HFF-Myc (cell line): ENCODE results near the gene ACSBG1.
A peak's percentile ranks its signal among the peaks of the same experiment; 100 is the strongest.

Experiments
- DNase-seq: peaks from one replicate; pipeline ENCODE4 v3.0.0-alpha.2; 2011; ENCODE audit warnings: low read depth; ENCODE audit errors: extremely low read depth
- H3K4me3 ChIP-seq: replicated peaks from 2 replicates; pipeline ENCODE4 v1.5.1; 2011; ENCODE audit warnings: low read depth, mild to moderate bottlenecking, control low read depth, low read length
- CTCF ChIP-seq: IDR thresholded peaks from 2 replicates; pipeline ENCODE4 v1.5.1; 2012; ENCODE audit warnings: mild to moderate bottlenecking, low read depth, low read length, control low read depth; ENCODE audit errors: missing control alignments

Gene ACSBG1

GRCh38 chr15:78179906-78180305 is 54.5 kb downstream of the ACSBG1 start:
- DNase-seq: no peak
- no peak for TF ChIP-seq CTCF
- no peak overlapping the region for H3K4me3 ChIP-seq

- TF ChIP-seq CTCF: no peak
- DNase-seq: no peak
These were observed 55.0 kb downstream of the ACSBG1 start for GRCh38 chr15:78179286-78179840.

GRCh38 chr15:78178064-78178463 is 56.3 kb downstream of the ACSBG1 start:
- no peak for TF ChIP-seq CTCF
- H3K4me3 ChIP-seq: no peak overlapping the region
- no peak for DNase-seq

More at GRCh38 chr15:78179286-78179840, 55.0 kb downstream of the ACSBG1 start:
- no peak overlapping the region for H3K4me3 ChIP-seq

DNA sequence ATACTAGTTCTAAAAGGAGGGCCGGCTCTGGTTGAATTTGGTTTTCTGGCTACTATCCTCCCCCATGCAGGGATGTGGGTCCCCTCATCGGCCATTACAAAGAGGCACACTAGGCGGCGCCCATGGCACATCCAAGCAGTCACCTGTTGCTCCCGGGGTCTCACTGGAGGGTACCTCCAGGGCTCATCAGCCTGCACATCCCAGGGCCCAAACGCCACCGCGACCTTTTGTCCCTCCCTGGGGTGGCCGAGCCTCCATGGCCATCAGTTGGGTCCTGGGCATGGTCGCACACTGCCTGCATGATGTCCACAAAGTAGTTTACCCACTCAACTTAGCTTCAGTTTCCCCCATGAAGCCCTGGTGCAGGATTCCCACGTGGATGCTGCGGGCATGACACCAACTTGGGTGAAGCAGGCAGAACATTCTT is 56.9 kb downstream of the ACSBG1 start:
- TF ChIP-seq CTCF: peak; percentile 90
- peak; percentile 2 for DNase-seq

GRCh38 chr15:78175330-78175729 is 59.0 kb downstream of the ACSBG1 start:
- no peak overlapping the region for H3K4me3 ChIP-seq
- TF ChIP-seq CTCF: peak; percentile 5
- no peak for DNase-seq

More for the DNA sequence above, 56.9 kb downstream of the ACSBG1 start:
- no peak overlapping the region for H3K4me3 ChIP-seq

DNA sequence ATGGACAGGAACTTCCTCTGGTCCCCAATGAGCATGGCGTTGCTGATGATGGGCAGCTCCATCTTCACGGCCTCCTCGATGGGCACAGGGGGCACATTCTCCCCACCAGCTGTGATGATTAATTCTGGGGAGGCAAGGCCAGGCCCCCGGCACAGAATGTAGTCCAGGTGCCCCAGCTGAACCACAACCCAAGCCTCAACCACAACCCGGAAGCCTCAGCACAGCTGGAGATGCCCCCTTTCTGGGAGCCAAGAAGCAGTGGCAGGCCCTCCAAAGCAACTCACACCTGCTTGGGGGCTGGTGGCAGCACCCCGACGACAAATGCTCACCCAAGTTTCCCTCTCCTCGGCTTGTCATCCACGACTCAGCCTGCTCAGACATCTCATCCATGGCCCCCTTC is 60.0 kb downstream of the ACSBG1 start:
- TF ChIP-seq CTCF: no peak
- H3K4me3 ChIP-seq: no peak overlapping the region
- no peak for DNase-seq
